ENCODE data around the gene NPPA. TPM values are rescaled to one million over a fixed set of nuclear protein-coding genes. Genes with fewer than 3 reads are reported as not detected.

The NPPA gene
- total and polyA plus RNA-seq, 9 of the 15 experiments (the other 6 are each of a cell fraction or from before 2014, with no cell fraction given): not detected

DNA sequence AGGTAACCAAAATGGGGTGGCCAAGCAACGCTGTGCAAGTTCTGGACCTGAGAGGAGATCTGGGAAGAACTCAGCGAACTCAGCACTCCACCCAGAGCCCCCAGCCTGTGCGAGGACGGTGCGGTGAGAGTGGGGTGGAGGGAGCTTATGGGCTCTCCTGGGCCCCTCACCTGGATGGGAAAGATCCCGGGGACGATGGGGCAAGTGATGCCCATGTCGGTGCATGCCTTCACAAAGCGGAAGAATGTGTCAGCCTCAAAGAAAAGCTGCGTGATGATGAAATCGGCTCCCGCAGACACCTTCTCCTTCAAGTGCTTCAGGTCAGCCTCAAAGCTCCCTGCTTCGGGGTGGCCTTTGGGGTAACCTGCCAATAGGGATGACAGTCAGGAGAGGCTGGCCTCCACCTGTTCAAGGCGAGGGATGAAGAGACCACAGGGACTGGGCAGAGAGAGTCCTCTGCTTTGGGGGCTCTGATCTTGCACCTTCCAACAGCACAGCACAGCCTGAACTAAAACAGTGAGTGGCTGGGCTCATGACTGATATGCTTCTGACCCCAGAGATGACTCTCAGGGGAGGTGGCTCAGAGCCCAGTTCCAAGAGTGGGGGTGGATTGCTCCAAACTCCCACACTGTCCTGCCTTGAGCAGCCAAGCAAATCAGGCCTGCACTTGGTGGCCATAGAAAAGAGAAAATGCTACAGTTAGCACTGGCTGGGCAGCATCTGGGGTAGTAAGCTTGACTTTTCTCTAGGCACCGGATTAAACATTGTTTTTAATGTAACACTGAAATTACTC, 51.4 kb downstream of the NPPA start (continued):
- TF ChIP-seq TFAM (CRISPR knock-in tag; conservative IDR thresholded peaks at IDR 0.05) (no peak), CTBP1 (IDR thresholded peaks at IDR 0.05; ENCODE audit: borderline replicate concordance) (peak; percentile 39), TEAD4 (IDR thresholded peaks at IDR 0.05; ENCODE audit: low read length) (peak; percentile 49), TEAD4 (CRISPR knock-in tag; IDR thresholded peaks at IDR 0.05; ENCODE audit: borderline replicate concordance) (no peak), KAT7 (CRISPR knock-in tag; IDR thresholded peaks at IDR 0.05; ENCODE audit: borderline replicate concordance) (0 out of 2 replicates have a peak, but pooled peaks have one; percentile 1), PTTG1 (tag; IDR thresholded peaks at IDR 0.05; ENCODE audit: low read depth) (no peak), FOSL1 (tag; conservative IDR thresholded peaks at IDR 0.05) (peak; percentile 65; the same call in 1 of the 2 replicates), ZKSCAN8 (CRISPR knock-in tag; IDR thresholded peaks at IDR 0.05) (no peak), GATA2 (CRISPR knock-in tag; IDR thresholded peaks at IDR 0.05) (no peak), XRCC3 (IDR thresholded peaks at IDR 0.05) (no peak), SMARCA4 (IDR thresholded peaks at IDR 0.05) (peak; percentile 67; the same call in 1 of the 2 replicates)
- TF ChIP-seq, protein P1, sequence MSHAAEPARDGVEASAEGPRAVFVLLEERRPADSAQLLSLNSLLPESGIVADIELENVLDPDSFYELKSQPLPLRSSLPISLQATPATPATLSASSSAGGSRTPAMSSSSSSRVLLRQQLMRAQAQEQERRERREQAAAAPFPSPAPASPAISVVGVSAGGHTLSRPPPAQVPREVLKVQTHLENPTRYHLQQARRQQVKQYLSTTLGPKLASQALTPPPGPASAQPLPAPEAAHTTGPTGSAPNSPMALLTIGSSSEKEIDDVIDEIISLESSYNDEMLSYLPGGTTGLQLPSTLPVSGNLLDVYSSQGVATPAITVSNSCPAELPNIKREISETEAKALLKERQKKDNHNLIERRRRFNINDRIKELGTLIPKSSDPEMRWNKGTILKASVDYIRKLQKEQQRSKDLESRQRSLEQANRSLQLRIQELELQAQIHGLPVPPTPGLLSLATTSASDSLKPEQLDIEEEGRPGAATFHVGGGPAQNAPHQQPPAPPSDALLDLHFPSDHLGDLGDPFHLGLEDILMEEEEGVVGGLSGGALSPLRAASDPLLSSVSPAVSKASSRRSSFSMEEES (CRISPR knock-in tag; IDR thresholded peaks at IDR 0.05): no peak; the same call in 1 of the 2 replicates
- TF ChIP-seq, protein P2, sequence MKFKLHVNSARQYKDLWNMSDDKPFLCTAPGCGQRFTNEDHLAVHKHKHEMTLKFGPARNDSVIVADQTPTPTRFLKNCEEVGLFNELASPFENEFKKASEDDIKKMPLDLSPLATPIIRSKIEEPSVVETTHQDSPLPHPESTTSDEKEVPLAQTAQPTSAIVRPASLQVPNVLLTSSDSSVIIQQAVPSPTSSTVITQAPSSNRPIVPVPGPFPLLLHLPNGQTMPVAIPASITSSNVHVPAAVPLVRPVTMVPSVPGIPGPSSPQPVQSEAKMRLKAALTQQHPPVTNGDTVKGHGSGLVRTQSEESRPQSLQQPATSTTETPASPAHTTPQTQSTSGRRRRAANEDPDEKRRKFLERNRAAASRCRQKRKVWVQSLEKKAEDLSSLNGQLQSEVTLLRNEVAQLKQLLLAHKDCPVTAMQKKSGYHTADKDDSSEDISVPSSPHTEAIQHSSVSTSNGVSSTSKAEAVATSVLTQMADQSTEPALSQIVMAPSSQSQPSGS (CRISPR knock-in tag; IDR thresholded peaks at IDR 0.05): no peak
- TF ChIP-seq, protein P3, sequence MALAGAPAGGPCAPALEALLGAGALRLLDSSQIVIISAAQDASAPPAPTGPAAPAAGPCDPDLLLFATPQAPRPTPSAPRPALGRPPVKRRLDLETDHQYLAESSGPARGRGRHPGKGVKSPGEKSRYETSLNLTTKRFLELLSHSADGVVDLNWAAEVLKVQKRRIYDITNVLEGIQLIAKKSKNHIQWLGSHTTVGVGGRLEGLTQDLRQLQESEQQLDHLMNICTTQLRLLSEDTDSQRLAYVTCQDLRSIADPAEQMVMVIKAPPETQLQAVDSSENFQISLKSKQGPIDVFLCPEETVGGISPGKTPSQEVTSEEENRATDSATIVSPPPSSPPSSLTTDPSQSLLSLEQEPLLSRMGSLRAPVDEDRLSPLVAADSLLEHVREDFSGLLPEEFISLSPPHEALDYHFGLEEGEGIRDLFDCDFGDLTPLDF (CRISPR knock-in tag; IDR thresholded peaks at IDR 0.05): 0 out of 2 replicates have a peak, but pooled peaks have one; percentile 32
- TF ChIP-seq, protein P4, sequence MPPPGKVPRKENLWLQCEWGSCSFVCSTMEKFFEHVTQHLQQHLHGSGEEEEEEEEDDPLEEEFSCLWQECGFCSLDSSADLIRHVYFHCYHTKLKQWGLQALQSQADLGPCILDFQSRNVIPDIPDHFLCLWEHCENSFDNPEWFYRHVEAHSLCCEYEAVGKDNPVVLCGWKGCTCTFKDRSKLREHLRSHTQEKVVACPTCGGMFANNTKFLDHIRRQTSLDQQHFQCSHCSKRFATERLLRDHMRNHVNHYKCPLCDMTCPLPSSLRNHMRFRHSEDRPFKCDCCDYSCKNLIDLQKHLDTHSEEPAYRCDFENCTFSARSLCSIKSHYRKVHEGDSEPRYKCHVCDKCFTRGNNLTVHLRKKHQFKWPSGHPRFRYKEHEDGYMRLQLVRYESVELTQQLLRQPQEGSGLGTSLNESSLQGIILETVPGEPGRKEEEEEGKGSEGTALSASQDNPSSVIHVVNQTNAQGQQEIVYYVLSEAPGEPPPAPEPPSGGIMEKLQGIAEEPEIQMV (tag; conservative IDR thresholded peaks at IDR 0.05; ENCODE audit: low read depth): no peak
- TF ChIP-seq, protein P5, sequence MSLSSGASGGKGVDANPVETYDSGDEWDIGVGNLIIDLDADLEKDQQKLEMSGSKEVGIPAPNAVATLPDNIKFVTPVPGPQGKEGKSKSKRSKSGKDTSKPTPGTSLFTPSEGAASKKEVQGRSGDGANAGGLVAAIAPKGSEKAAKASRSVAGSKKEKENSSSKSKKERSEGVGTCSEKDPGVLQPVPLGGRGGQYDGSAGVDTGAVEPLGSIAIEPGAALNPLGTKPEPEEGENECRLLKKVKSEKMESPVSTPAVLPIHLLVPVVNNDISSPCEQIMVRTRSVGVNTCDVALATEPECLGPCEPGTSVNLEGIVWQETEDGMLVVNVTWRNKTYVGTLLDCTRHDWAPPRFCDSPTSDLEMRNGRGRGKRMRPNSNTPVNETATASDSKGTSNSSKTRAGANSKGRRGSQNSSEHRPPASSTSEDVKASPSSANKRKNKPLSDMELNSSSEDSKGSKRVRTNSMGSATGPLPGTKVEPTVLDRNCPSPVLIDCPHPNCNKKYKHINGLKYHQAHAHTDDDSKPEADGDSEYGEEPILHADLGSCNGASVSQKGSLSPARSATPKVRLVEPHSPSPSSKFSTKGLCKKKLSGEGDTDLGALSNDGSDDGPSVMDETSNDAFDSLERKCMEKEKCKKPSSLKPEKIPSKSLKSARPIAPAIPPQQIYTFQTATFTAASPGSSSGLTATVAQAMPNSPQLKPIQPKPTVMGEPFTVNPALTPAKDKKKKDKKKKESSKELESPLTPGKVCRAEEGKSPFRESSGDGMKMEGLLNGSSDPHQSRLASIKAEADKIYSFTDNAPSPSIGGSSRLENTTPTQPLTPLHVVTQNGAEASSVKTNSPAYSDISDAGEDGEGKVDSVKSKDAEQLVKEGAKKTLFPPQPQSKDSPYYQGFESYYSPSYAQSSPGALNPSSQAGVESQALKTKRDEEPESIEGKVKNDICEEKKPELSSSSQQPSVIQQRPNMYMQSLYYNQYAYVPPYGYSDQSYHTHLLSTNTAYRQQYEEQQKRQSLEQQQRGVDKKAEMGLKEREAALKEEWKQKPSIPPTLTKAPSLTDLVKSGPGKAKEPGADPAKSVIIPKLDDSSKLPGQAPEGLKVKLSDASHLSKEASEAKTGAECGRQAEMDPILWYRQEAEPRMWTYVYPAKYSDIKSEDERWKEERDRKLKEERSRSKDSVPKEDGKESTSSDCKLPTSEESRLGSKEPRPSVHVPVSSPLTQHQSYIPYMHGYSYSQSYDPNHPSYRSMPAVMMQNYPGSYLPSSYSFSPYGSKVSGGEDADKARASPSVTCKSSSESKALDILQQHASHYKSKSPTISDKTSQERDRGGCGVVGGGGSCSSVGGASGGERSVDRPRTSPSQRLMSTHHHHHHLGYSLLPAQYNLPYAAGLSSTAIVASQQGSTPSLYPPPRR (CRISPR knock-in tag; IDR thresholded peaks at IDR 0.05; ENCODE audit: borderline replicate concordance): no peak

Data from K562 (cell line).